Measurements from ENCODE around the gene SF3B5.

Gene SF3B5

DNA sequence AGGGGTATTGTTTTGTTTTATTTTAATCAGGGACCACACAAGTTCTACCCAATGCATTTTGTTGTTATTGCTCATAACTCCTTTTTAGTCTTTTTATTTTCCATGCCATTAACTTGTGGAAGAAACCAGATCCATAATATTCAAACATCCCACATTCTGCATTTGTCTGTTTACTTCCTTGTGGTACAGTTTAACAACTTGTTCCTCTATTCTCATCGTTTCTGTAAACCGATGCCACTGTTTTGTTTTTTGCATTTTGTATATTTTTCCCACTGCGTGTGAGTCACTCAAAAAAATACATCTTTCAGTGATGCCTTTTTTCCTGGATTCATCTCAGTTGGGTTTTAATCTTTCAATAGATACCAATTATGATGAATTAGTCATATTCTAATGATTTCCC, 22.3 kb downstream of the SF3B5 start:
- no peak overlapping the region for H3K27ac ChIP-seq

DNA sequence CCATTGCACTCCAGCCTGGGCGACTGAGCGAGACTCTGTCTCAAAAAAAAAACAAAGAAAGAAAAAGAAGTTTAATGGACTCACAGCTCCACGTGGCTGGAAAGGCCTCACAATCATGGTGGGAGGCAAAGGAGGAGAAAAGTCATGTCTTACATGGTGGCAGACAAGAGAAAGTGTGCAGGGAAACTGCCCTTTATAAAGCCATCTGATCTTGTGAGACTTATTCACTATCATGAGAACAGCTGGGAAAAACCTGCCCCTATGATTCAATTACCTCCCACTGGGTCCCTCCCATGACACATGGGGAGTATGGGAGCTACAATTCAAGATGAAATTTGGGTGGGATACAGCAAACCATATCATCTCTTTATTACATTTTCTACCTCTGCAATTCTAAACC, 25.9 kb downstream of the SF3B5 start:
- TF ChIP-seq, protein P1, sequence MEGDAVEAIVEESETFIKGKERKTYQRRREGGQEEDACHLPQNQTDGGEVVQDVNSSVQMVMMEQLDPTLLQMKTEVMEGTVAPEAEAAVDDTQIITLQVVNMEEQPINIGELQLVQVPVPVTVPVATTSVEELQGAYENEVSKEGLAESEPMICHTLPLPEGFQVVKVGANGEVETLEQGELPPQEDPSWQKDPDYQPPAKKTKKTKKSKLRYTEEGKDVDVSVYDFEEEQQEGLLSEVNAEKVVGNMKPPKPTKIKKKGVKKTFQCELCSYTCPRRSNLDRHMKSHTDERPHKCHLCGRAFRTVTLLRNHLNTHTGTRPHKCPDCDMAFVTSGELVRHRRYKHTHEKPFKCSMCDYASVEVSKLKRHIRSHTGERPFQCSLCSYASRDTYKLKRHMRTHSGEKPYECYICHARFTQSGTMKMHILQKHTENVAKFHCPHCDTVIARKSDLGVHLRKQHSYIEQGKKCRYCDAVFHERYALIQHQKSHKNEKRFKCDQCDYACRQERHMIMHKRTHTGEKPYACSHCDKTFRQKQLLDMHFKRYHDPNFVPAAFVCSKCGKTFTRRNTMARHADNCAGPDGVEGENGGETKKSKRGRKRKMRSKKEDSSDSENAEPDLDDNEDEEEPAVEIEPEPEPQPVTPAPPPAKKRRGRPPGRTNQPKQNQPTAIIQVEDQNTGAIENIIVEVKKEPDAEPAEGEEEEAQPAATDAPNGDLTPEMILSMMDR (conservative IDR thresholded peaks at IDR 0.05): no peak
- H3K27ac ChIP-seq: no peak overlapping the region

More for the DNA sequence above, 22.3 kb downstream of the SF3B5 start:
- TF ChIP-seq, protein P1 (conservative IDR thresholded peaks at IDR 0.05): no peak

DNA sequence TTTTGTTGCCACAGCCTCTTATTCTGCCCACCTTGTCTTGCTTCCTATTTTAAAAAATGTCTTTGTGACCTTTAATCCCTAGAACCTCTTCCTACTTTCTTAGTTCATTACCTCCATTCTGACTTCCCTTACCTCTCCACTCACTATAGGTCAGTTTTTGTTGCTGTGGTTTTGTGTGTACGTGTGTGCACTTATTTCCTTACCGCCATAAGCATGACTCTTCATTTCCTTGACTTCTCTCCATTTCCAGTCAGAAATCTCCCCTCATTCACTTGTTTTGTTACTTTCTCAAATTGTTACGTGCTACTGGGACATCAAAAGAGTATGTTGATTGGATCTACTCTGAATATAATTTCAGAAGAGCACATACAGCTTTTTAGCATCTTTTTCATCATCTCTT, 26.6 kb downstream of the SF3B5 start:
- TF ChIP-seq, protein P1 (conservative IDR thresholded peaks at IDR 0.05): no peak
- H3K27ac ChIP-seq: no peak overlapping the region

DNA sequence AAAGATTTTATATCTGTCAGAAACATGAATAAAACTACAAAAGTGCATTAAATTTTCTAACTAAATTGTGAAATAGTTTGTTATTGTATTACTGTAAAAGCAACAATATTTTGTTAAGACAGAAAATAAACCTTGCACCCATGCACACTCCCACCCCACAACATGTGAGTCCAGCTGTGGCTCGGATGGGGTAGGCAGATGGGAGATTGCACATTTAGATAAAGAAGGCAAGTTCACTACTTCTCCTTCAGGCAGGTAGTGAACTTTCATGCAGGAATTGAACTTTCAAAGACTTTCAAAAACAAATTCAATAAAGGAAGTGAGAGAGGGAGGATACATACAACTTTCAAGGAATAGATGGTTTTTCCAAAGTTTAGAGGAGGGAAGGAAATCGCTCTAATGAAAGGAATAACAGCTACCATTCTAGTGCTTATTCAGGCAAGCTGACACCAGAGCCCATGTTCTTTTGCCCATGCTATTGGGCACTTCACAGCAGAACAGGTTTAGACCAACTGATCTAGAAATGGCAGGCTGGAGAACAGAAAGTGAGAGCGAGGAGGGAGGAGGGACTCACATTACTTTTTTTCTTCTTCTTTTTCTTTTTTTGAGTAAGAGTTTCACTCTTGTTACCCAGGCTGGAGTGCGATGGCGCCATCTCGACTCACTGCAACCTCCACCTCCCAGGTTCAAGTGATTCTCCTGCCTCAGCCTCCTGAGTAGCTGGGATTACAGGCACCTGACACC, 28.5 kb downstream of the SF3B5 start:
- no peak overlapping the region for H3K27ac ChIP-seq
- TF ChIP-seq, protein P1 (conservative IDR thresholded peaks at IDR 0.05): no peak

DNA sequence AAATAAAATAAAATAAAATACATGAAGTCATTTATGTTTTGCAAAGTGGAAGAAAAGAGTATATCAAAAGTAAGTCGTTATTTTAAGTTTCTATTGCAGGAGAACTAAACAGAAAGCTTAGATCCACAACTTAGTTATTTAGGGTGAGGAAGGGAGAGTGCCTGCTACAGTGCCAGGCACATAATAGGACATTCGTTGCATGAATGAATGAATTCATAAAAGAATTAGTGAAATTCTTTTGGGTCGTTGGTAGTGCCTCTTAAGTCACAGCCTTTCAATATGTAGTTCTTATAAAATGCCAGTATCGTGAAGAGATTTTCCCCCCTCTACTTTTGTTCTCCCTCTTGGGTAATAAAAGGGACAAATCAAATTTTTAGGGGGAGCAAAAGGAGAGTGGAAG, 29.1 kb downstream of the SF3B5 start:
- TF ChIP-seq, protein P1 (conservative IDR thresholded peaks at IDR 0.05): no peak
- H3K27ac ChIP-seq: no peak overlapping the region

DNA sequence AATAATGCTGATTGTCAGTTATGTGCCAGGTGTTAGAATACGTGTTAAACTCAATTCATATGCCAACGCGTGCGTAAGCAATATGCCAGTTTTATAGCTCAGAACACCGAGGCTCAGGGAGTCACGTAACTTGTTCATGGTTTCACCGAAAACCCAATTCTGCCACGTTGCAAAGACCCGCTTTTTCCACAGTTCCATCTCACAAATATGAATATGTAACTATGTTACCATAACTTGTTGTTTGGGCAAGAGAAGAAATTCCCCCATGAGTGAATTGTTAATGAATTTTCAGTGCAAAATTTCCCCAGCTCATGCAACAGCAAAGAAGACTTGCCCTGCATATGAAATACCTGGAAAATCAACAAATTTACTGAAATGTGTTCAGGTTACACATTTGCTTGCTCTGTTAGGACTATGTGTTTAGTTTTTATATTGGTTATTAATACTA, 30.1 kb downstream of the SF3B5 start:
- no peak overlapping the region for H3K27ac ChIP-seq
- TF ChIP-seq, protein P1 (conservative IDR thresholded peaks at IDR 0.05): no peak

DNA sequence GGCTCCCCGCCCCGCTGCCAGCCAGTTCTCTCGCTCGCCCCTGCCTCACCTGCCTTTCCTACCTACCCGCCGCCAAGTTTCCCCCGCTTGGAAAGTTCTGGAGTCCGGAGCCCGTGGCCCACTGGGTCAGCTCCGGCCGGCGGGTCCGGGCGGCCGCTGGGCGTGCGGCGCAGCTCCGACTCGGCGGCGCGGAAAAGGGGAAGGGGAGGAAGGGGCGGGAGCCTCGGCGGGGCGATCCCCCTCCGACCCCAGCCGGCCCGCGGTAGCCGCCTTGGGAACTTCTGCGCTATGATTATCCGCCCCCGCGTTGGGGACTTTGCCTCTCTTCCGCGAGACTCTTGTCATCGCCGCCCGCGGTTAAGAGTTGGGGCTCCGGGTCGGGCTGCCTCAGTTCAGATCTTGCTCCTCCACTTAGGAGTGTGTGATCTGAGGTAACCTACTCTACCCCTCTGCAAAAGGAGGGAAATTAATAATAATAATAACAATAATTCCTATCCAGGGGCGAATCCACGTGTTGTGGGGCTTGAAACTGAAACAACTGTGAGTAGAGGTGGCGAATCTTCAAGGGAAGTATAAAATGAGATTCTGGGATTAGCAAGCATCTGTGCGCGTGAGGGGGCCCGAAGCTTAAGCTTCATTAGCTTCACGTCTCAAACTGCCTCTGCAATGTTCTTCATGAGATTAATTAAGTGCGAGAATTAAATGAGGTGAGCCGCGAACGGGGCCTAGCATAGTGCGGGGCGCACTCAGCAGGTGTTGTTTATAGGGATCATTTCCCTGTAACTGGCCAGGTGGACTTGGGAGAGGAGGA, 30.8 kb downstream of the SF3B5 start:
- TF ChIP-seq, protein P1 (conservative IDR thresholded peaks at IDR 0.05): no peak
- H3K27ac ChIP-seq: peak overlapping the region; percentile 53; the same call in 1 of the 2 replicates

All from VCaP (cell line).